GM06990 (cell line): ENCODE data around the gene SHISA2.

Source experiments
- DNase-seq: peaks from one replicate; pipeline ENCODE4 v3.0.0-alpha.2; 2011; ENCODE audit not compliant: insufficient read length; ENCODE audit errors: extremely low read depth
- H3K27me3 ChIP-seq: replicated peaks from 2 replicates; pipeline ENCODE4 v1.6.0; 2011; ENCODE audit warnings: low read length; ENCODE audit not compliant: control insufficient read depth, insufficient read depth
- H3K36me3 ChIP-seq: 2 replicates; pipeline ENCODE4 v1.5.1; 2011; ENCODE audit warnings: low read length; ENCODE audit not compliant: control insufficient read depth, insufficient read depth
- H3K4me3 ChIP-seq: replicated peaks from 2 replicates; pipeline ENCODE4 v1.5.1; 2011; ENCODE audit warnings: low read depth, mild to moderate bottlenecking, control low read depth, low read length
- TF ChIP-seq, protein P1 (sequence below): IDR thresholded peaks from 2 replicates; pipeline ENCODE4 v1.5.1; 2011; ENCODE audit warnings: low read length, control low read depth, mild to moderate bottlenecking, inconsistent platforms; ENCODE audit not compliant: insufficient read depth, poor library complexity, severe bottlenecking

The SHISA2 gene

DNA sequence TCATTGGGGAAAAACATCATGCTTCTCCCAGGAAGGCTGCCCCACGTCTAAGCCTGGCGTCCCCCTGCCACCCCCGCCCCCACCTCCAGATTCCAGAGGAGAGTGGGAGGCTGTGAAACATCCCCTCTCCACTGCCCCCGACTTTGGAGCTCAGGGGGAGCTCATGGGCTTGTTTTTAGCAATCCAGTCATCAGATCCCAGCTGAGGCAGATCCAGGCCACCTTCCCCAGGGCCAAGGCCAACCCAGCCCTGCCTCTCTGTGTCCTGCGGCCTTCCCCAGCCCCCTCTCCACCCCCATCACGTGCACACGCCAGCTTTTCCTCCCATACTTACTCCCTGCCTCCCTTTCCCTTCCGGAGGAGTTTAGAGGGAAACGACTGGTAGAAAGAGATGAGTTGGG lies 38.8 kb downstream of the SHISA2 start:
- no peaks in the 10 kb centered on the region for H3K36me3 ChIP-seq
- H3K4me3 ChIP-seq: no peak overlapping the region
- H3K27me3 ChIP-seq: no peaks in the 10 kb centered on the region; the same call in 1 of the 2 replicates
- TF ChIP-seq, protein P1, sequence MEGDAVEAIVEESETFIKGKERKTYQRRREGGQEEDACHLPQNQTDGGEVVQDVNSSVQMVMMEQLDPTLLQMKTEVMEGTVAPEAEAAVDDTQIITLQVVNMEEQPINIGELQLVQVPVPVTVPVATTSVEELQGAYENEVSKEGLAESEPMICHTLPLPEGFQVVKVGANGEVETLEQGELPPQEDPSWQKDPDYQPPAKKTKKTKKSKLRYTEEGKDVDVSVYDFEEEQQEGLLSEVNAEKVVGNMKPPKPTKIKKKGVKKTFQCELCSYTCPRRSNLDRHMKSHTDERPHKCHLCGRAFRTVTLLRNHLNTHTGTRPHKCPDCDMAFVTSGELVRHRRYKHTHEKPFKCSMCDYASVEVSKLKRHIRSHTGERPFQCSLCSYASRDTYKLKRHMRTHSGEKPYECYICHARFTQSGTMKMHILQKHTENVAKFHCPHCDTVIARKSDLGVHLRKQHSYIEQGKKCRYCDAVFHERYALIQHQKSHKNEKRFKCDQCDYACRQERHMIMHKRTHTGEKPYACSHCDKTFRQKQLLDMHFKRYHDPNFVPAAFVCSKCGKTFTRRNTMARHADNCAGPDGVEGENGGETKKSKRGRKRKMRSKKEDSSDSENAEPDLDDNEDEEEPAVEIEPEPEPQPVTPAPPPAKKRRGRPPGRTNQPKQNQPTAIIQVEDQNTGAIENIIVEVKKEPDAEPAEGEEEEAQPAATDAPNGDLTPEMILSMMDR: no peak
- DNase-seq: no peak

- no peaks in the 10 kb centered on the region for H3K27me3 ChIP-seq
- H3K4me3 ChIP-seq: peak overlapping the region; percentile 27
- DNase-seq: no peak
- no peaks in the 10 kb centered on the region for H3K36me3 ChIP-seq
- TF ChIP-seq, protein P1: no peak
Observed at GRCh38 chr13:26011996-26012821, 39.6 kb downstream of the SHISA2 start.

GRCh38 chr13:26011208-26011573 lies 40.6 kb downstream of the SHISA2 start:
- TF ChIP-seq, protein P1: no peak
- no peaks in the 10 kb centered on the region for H3K27me3 ChIP-seq
- no peaks in the 10 kb centered on the region for H3K36me3 ChIP-seq
- DNase-seq: no peak
- no peak overlapping the region for H3K4me3 ChIP-seq

DNA sequence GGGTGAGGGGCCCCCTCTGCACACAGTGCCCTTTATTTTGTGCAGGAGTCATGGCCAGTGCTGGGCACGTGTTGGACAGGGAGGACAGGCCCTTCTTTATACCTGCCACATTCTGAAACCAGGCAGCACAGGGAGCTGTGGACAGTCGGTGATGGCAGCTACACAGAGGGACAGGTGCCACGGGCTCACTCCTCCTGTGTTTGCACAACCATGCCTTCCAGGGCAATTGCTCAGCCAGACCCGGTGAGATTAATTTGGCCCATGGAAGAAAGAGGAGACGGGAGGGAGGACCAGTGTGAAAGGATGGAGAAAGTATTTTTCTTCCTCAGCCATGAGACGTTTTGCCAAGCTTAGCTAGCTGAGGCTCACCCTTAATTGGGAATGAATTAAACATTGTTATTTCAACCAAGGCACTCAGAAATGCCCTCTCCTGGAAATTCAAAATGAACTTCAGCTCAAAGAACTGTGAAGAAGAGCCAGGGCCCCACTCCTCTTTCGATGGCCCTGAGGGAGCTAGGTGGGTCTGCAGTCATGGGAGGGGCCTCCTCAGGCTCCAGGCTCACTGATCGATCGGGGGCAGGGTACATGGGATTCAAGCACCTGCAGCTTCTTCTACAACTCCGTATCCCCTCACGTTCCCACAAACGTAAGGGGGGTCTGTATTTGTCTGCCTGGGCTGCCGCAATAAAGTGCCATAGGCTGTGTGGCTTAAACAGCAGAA lies 41.2 kb downstream of the SHISA2 start:
- Histone ChIP-seq H3K4me3 (no peak overlapping the region), H3K36me3 (no peaks in the 10 kb centered on the region), H3K27me3 (no peaks in the 10 kb centered on the region)
- DNase-seq: no peak
- TF ChIP-seq, protein P1: no peak

DNA sequence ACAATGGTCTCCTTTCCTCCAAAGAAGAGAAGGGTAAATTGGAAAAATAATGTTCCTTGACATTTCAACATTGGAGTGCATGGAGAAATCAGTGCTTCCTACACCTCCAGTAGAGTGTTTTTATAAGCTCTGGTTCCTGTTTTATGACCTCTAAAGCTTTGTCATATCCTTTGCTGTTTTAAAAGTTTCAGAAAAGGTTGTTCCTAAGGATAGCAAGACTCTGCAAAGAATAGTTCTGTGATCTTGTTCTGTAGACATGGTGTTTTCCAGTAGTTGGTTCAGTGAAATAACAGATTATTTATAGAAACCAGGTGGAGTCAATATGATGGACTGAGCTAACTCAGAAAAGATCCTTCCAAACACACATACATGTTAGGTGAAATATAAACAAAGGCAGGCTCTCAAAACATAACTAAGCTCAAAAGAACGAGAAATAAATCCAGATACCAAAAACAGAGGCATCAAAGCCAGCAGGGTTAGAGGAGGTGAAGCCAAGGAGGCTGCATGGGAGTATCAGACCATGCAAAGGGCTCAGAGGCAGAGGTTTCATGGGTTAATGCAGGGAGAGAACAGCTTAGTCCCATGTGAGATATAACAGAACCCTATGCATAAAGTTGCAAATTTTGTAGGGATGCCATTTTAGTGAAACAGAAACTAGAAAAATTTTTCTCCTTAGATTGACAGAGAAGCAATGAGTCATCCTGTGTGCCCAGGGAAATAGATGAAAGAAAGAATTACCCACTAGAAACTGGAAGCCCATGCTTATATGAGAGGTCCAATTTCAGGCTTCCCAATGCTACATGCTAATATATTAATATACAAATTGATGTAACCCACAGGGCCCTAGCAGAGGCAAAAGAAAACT lies 44.3 kb downstream of the SHISA2 start:
- Histone ChIP-seq H3K4me3 (no peak overlapping the region), H3K27me3 (no peaks in the 10 kb centered on the region), H3K36me3 (no peaks in the 10 kb centered on the region)
- TF ChIP-seq, protein P1: no peak
- DNase-seq: no peak
